Gastroesophageal sphincter (tissue), 3 donors: ENCODE results near the gene YIPF6.

Source experiments
- POLR2A ChIP-seq, 2 donors: fragments of 450-650 bp; IDR thresholded peaks; one replicate each; pipeline ENCODE4 v1.6.1; 2017; ENCODE audit warnings: antibody characterized with exemption in 2 of 2, mild to moderate bottlenecking in 2 of 2, moderate library complexity in 1 of 2
- TF ChIP-seq, protein P1 (sequence below), 4 experiments: fragments of 200-600 bp in 2 of 4; fragments of 450-650 bp in 2 of 4; sonication (generic) in 1 of 4; IDR thresholded peaks; one replicate each; pipeline ENCODE4 v1.5.1; 2017 to 2019; ENCODE audit warnings: antibody characterized with exemption in 4 of 4, mild to moderate bottlenecking in 2 of 4, moderate library complexity in 2 of 4

DNA sequence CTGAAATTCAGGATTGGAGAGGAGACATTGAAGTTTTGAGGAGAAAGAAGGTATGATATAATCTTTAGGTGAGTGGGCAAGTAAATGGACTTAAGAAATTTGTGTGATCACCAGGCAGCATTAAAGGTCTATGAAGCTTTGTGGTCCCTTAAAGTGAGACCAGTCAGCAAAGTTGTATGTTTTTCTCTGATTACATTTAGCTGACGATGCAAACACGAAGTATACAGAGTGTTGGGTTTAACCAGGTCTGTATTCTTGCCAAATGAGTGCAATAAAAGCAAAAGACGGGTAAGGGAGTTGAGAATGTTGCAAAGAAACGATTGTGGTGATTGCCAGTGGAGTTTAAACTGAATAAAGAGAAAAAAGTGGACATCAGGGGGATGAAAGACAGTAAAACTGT, 11.6 kb upstream of the YIPF6 start:
- TF ChIP-seq, protein P1, sequence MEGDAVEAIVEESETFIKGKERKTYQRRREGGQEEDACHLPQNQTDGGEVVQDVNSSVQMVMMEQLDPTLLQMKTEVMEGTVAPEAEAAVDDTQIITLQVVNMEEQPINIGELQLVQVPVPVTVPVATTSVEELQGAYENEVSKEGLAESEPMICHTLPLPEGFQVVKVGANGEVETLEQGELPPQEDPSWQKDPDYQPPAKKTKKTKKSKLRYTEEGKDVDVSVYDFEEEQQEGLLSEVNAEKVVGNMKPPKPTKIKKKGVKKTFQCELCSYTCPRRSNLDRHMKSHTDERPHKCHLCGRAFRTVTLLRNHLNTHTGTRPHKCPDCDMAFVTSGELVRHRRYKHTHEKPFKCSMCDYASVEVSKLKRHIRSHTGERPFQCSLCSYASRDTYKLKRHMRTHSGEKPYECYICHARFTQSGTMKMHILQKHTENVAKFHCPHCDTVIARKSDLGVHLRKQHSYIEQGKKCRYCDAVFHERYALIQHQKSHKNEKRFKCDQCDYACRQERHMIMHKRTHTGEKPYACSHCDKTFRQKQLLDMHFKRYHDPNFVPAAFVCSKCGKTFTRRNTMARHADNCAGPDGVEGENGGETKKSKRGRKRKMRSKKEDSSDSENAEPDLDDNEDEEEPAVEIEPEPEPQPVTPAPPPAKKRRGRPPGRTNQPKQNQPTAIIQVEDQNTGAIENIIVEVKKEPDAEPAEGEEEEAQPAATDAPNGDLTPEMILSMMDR (IDR thresholded peaks at IDR 0.05), result no peak
- TF ChIP-seq POLR2A (IDR thresholded peaks at IDR 0.05), result no peak
